ENCODE results near the gene FAR2.

DNA sequence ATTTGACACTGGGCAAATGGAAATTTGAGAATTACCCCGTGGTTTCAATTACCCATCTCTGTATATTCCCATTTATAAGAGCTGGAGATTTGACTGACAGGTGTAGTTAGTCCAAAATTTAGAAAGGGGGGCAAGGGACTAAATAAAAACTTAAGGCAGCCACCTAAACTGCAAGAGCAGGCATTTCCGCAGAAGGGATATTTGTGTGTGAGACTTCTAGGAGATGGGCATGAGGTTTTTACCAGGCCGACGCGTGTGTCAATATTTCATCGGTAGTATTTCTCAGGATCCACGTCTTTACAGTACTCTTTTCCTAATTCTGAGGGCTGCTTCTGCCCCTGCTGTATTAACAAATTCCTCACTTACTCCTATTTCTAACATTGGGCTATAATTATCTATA is 1.4 kb downstream of the FAR2 start:
- no peak for TF ChIP-seq EZH2 (IDR thresholded peaks at IDR 0.05; ENCODE audit: borderline replicate concordance, low read depth, low read length, poor library complexity, severe bottlenecking)
- TF ChIP-seq, protein P1, sequence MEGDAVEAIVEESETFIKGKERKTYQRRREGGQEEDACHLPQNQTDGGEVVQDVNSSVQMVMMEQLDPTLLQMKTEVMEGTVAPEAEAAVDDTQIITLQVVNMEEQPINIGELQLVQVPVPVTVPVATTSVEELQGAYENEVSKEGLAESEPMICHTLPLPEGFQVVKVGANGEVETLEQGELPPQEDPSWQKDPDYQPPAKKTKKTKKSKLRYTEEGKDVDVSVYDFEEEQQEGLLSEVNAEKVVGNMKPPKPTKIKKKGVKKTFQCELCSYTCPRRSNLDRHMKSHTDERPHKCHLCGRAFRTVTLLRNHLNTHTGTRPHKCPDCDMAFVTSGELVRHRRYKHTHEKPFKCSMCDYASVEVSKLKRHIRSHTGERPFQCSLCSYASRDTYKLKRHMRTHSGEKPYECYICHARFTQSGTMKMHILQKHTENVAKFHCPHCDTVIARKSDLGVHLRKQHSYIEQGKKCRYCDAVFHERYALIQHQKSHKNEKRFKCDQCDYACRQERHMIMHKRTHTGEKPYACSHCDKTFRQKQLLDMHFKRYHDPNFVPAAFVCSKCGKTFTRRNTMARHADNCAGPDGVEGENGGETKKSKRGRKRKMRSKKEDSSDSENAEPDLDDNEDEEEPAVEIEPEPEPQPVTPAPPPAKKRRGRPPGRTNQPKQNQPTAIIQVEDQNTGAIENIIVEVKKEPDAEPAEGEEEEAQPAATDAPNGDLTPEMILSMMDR (conservative IDR thresholded peaks at IDR 0.05; ENCODE audit: low read depth, low read length) = no peak
